HepG2 (cell line): ENCODE data around the gene NKD1.

Experiments used
- CEBPB ChIP-seq: IDR thresholded peaks from 2 replicates; pipeline ENCODE4 v1.6.1; 2011; ENCODE audit warnings: low read depth, low read length, improper control_type of control experiment, borderline replicate concordance
- CREB1 ChIP-seq, 2 experiments: fragments of 450-650 bp in 1 of 2; IDR thresholded peaks; 2 replicates each; pipeline ENCODE4 v1.6.1; 2016 to 2017; ENCODE audit warnings: control low read depth in 1 of 2, mild to moderate bottlenecking in 1 of 2, missing compliant biosample characterization in 1 of 2, missing genetic modification characterization in 1 of 2
- EZH2 ChIP-seq: conservative IDR thresholded peaks from 2 replicates; pipeline ENCODE4 v1.6.1; 2012; ENCODE audit warnings: mild to moderate bottlenecking, low read depth, low read length, moderate library complexity
- GPBP1L1 ChIP-seq: sonication (generic); formaldehyde crosslinking; IDR thresholded peaks from 2 replicates; pipeline ENCODE4 v1.5.0; 2020; ENCODE audit warnings: mild to moderate bottlenecking, missing genetic modification reagents
- GZF1 ChIP-seq: sonication (generic); formaldehyde crosslinking; IDR thresholded peaks from 2 replicates; pipeline ENCODE4 v1.5.1; 2020; ENCODE audit warnings: mild to moderate bottlenecking, missing genetic modification reagents
- KAT2B ChIP-seq: fragments of 150-350 bp; IDR thresholded peaks from 2 replicates; pipeline ENCODE4 v1.6.1; 2014; ENCODE audit warnings: low read depth, low read length, borderline replicate concordance
- MXI1 ChIP-seq: IDR thresholded peaks from 3 replicates; pipeline ENCODE4 v1.6.1; 2012; ENCODE audit warnings: low read depth, low read length, inconsistent platforms, borderline replicate concordance
- POLR2AphosphoS5 ChIP-seq: IDR thresholded peaks from 2 replicates; pipeline ENCODE4 v1.6.1; 2012; ENCODE audit warnings: low read depth, low read length
- SIX1 ChIP-seq: sonication (generic); formaldehyde crosslinking; IDR thresholded peaks from 2 replicates; pipeline ENCODE4 v1.4.0; 2020; ENCODE audit warnings: missing genetic modification reagents, borderline replicate concordance
- ZBTB49 ChIP-seq: sonication (generic); formaldehyde crosslinking; IDR thresholded peaks from 2 replicates; pipeline ENCODE4 v1.4.0; 2020; ENCODE audit warnings: missing genetic modification reagents, borderline replicate concordance
- ZFX ChIP-seq: sonication (generic); formaldehyde crosslinking; IDR thresholded peaks from 2 replicates; pipeline ENCODE4 v1.4.0; 2020; ENCODE audit warnings: mild to moderate bottlenecking, low read depth, missing genetic modification reagents, moderate library complexity

- no peak for TF ChIP-seq POLR2AphosphoS5
- no peak for TF ChIP-seq SIX1 (CRISPR knock-in tag)
- no peak for TF ChIP-seq MXI1
- TF ChIP-seq GZF1 (CRISPR knock-in tag): 0 out of 2 replicates have a peak, but pooled peaks have one; percentile 67
- no peak for TF ChIP-seq EZH2
- TF ChIP-seq ZBTB49 (CRISPR knock-in tag): no peak
- TF ChIP-seq CEBPB: no peak
- TF ChIP-seq GPBP1L1 (CRISPR knock-in tag): no peak
- no peak for TF ChIP-seq KAT2B
- peak; percentile 54; the same call in 1 of the 2 replicates for TF ChIP-seq ZFX (CRISPR knock-in tag)
- TF ChIP-seq CREB1 (IDR thresholded peaks at IDR 0.05): no peak
- no peak for TF ChIP-seq CREB1 (CRISPR knock-in tag; IDR thresholded peaks at IDR 0.05)
Measured at GRCh38 chr16:50665128-50665878, 117.1 kb downstream of the NKD1 start.
